Caco-2 (cell line): Measurements from ENCODE around the gene RAPGEF5. TPM values are rescaled to one million over a fixed set of nuclear protein-coding genes. Genes with fewer than 3 reads are reported as not detected.

Experiments used
- BruUV-seq: library from RNA; stranded (reverse); fragments of 400-500 nt; replicated peaks from 2 replicates; lab custom pipeline; 2021; lab: Mats Ljungman, UMichigan
- CTCF ChIA-PET: fragments of 300-600 bp; sonication (Branson Sonifier 250); formaldehyde crosslinking; loops from one replicate; lab custom pipeline; 2022; ENCODE audit warnings: antibody characterized with exemption; lab: Charles Lee
- POLR2A ChIA-PET: fragments of 300-600 bp; sonication (Branson Sonifier 250); formaldehyde crosslinking; loops from one replicate; lab custom pipeline; 2022; ENCODE audit warnings: antibody characterized with exemption; lab: Charles Lee
- DNase-seq, 2 experiments: peaks; one replicate each; pipeline versions ENCODE4 v3.0.0 to v3.0.0-alpha.2; 2020 to 2022
- H3K27me3 ChIP-seq: replicated peaks from 2 replicates; pipeline ENCODE4 v1.6.0; 2011; ENCODE audit warnings: low read length; ENCODE audit not compliant: control insufficient read depth, insufficient read depth
- H3K36me3 ChIP-seq: 2 replicates; pipeline ENCODE4 v1.5.1; 2011; ENCODE audit warnings: low read length; ENCODE audit not compliant: control insufficient read depth, insufficient read depth
- H3K4me1 ChIP-seq: fragments of 250-450 bp; sonication (Bioruptor Pico); 2 replicates; pipeline ENCODE4 v1.5.1; 2020; ENCODE audit warnings: mild to moderate bottlenecking
- H3K4me3 ChIP-seq: 2 replicates; pipeline ENCODE4 v1.5.1; 2011; ENCODE audit warnings: low read depth, mild to moderate bottlenecking, control low read depth, low read length
- H3K9me3 ChIP-seq: fragments of 250-450 bp; sonication (Bioruptor Pico); 2 replicates; pipeline ENCODE4 v1.5.1; 2020; ENCODE audit warnings: mild to moderate bottlenecking, moderate library complexity
- H3K27ac Mint-ChIP-seq: one replicate; pipeline ENCODE4 v1.8.0; 2022; ENCODE audit warnings: mixed read lengths; ENCODE audit not compliant: unreplicated experiment
- H3K27me3 Mint-ChIP-seq: one replicate; pipeline ENCODE4 v1.8.0; 2022; ENCODE audit warnings: mixed read lengths; ENCODE audit not compliant: insufficient read depth, unreplicated experiment
- H3K36me3 Mint-ChIP-seq: one replicate; pipeline ENCODE4 v1.8.0; 2022; ENCODE audit warnings: mild to moderate bottlenecking, mixed read lengths; ENCODE audit not compliant: insufficient read depth, unreplicated experiment
- H3K4me1 Mint-ChIP-seq: one replicate; pipeline ENCODE4 v1.8.0; 2022; ENCODE audit warnings: low read depth, mixed read lengths; ENCODE audit not compliant: unreplicated experiment
- H3K4me3 Mint-ChIP-seq: one replicate; pipeline ENCODE4 v1.8.0; 2022; ENCODE audit warnings: mild to moderate bottlenecking, moderate library complexity, mixed read lengths; ENCODE audit not compliant: unreplicated experiment
- H3K9me3 Mint-ChIP-seq: one replicate; pipeline ENCODE4 v1.8.0; 2022; ENCODE audit warnings: mixed read lengths; ENCODE audit not compliant: unreplicated experiment
- CTCF ChIP-seq, 2 experiments: fragments of 200-600 bp in 1 of 2; IDR thresholded peaks; 1 replicate in 1 of 2; 2 replicates in 1 of 2; pipeline versions ENCODE4 v1.5.1 to v1.8.0; 2011 to 2022; ENCODE audit warnings: antibody characterized with exemption in 1 of 2, control low read depth in 1 of 2, inconsistent platforms in 1 of 2, low read depth in 1 of 2, low read length in 1 of 2, mild to moderate bottlenecking in 1 of 2, moderate library complexity in 1 of 2; ENCODE audit not compliant: insufficient read depth in 1 of 2, severe bottlenecking in 1 of 2, unreplicated experiment in 1 of 2
- intact Hi-C: fragments of 100-400 bp; cut with micrococcal nuclease; formaldehyde crosslinking; loops from one replicate; pipeline ENCODE4 v1.10.0; 2022; ENCODE audit not compliant: unreplicated experiment
- total RNA-seq: library from RNA; stranded (reverse); gene quantifications from 2 replicates; pipeline ENCODE4 v1.2.3, GENCODE V29; 2022

Gene RAPGEF5
- total RNA-seq, 1 experiment from 2014 or later = 16.9 TPM

GRCh38 chr7:22326181-22326580 lies 30.8 kb downstream of the RAPGEF5 start:
- Mint-ChIP-seq H3K27me3 (no peaks in the 10 kb centered on the region), H3K9me3 (no peaks in the 10 kb centered on the region), H3K4me3 (no peak overlapping the region), H3K36me3 (no peaks in the 10 kb centered on the region), H3K27ac (no peak overlapping the region), H3K4me1 (peaks cover 23% of the 10 kb centered on the region)
- no peak overlapping the region for H3K4me3 ChIP-seq
- H3K4me1 ChIP-seq = peaks cover 22% of the 10 kb centered on the region
- no peaks in the 10 kb centered on the region for H3K36me3 ChIP-seq
- no peak for DNase-seq
- POLR2A ChIA-PET = no interaction called here
- TF ChIP-seq CTCF (IDR thresholded peaks at IDR 0.05; ENCODE audit: insufficient read depth in 1 of 2, low read depth in 1 of 2, low read length in 1 of 2, severe bottlenecking in 1 of 2, unreplicated experiment in 1 of 2) = no peak
- no peaks in the 10 kb centered on the region for H3K9me3 ChIP-seq
- no TSS peak for BruUV-seq
- intact Hi-C loops = no loop called here
- CTCF ChIA-PET = no interaction called here
- H3K27me3 ChIP-seq = no peaks in the 10 kb centered on the region

GRCh38 chr7:22325671-22326070 lies 31.3 kb downstream of the RAPGEF5 start:
- TF ChIP-seq CTCF (IDR thresholded peaks at IDR 0.05; ENCODE audit: insufficient read depth in 1 of 2, low read depth in 1 of 2, low read length in 1 of 2, severe bottlenecking in 1 of 2, unreplicated experiment in 1 of 2) = no peak
- no peaks in the 10 kb centered on the region for H3K27me3 Mint-ChIP-seq
- peaks cover 23% of the 10 kb centered on the region for H3K4me1 Mint-ChIP-seq
- Histone ChIP-seq H3K4me3 (no peak overlapping the region), H3K4me1 (peaks cover 22% of the 10 kb centered on the region), H3K9me3 (no peaks in the 10 kb centered on the region), H3K27me3 (no peaks in the 10 kb centered on the region), H3K36me3 (no peaks in the 10 kb centered on the region)
- POLR2A ChIA-PET = no interaction called here
- DNase-seq = no peak
- no peak overlapping the region for H3K27ac Mint-ChIP-seq
- H3K36me3 Mint-ChIP-seq = no peaks in the 10 kb centered on the region
- H3K4me3 Mint-ChIP-seq = no peak overlapping the region
- intact Hi-C loops = no loop called here
- BruUV-seq = no TSS peak
- H3K9me3 Mint-ChIP-seq = no peaks in the 10 kb centered on the region
- CTCF ChIA-PET = interaction anchor here (0.6 to 0.8 kb wide), 2 partner anchors 96 to 216 kb away, joined by 3 to 5 read pairs; no protein-coding TSS in a partner anchor

- ChIA-PET POLR2A (no interaction called here), CTCF (no interaction called here)
- peaks cover 18% of the 10 kb centered on the region for H3K4me1 Mint-ChIP-seq
- H3K9me3 ChIP-seq = no peaks in the 10 kb centered on the region
- no TSS peak for BruUV-seq
- DNase-seq = no peak
- no peaks in the 10 kb centered on the region for H3K36me3 ChIP-seq
- peaks cover 11% of the 10 kb centered on the region for H3K4me1 ChIP-seq
- H3K9me3 Mint-ChIP-seq = no peaks in the 10 kb centered on the region
- H3K27me3 Mint-ChIP-seq = no peaks in the 10 kb centered on the region
- no peak overlapping the region for H3K4me3 Mint-ChIP-seq
- no peak for TF ChIP-seq CTCF (IDR thresholded peaks at IDR 0.05; ENCODE audit: insufficient read depth in 1 of 2, low read depth in 1 of 2, low read length in 1 of 2, severe bottlenecking in 1 of 2, unreplicated experiment in 1 of 2)
- no peak overlapping the region for H3K27ac Mint-ChIP-seq
- no peaks in the 10 kb centered on the region for H3K27me3 ChIP-seq
- intact Hi-C loops = no loop called here
- no peaks in the 10 kb centered on the region for H3K36me3 Mint-ChIP-seq
- H3K4me3 ChIP-seq = no peak overlapping the region
Measured at GRCh38 chr7:22323714-22324113, 33.2 kb downstream of the RAPGEF5 start.
